Measurements from ENCODE around the gene PLA2G2E. TPM values are rescaled to one million over a fixed set of nuclear protein-coding genes. Genes with fewer than 3 reads are reported as not detected.

The PLA2G2E gene
- total and polyA plus RNA-seq, 4 donors: not detected

GRCh38 chr1:19967808-19968207, 44.4 kb upstream of the PLA2G2E start:
- H3K9ac ChIP-seq (ENCODE audit: insufficient read depth in 1 of 2, low read length in 2 of 2): no peak overlapping the region
- no peaks in the 10 kb centered on the region for H3K4me1 ChIP-seq (ENCODE audit: control insufficient read depth in 5 of 5, insufficient read depth in 5 of 5, low read length in 5 of 5)
- WGBS, 2 donors: 79 to 91% methylated on average over 9 of the region's 9 CpGs
- H3K9me3 ChIP-seq (ENCODE audit: control insufficient read depth in 4 of 4, insufficient read depth in 3 of 4, low read length in 3 of 4): peaks cover 0 to 5% (median 2%) of the 10 kb centered on the region in 4 donors
- no peak overlapping the region for H3K4me3 ChIP-seq
- no peaks in the 10 kb centered on the region for H3K36me3 ChIP-seq (ENCODE audit: control insufficient read depth in 4 of 4, insufficient read depth in 4 of 4, low read length in 4 of 4)
- H3K27ac ChIP-seq (ENCODE audit: low read depth in 1 of 2, low read length in 1 of 2): no peak overlapping the region
- peaks cover 0 to 7% (median 2%) of the 10 kb centered on the region in 3 donors for H3K27me3 ChIP-seq (ENCODE audit: control insufficient read depth in 3 of 3, insufficient read depth in 3 of 3, low read length in 2 of 3)
- TF ChIP-seq CTCF (IDR thresholded peaks at IDR 0.05; ENCODE audit: control extremely low read depth, extremely low read depth): no peak
- ATAC-seq (ENCODE audit: insufficient read depth, low FRiP score): no peak
- no peak for DNase-seq

- H3K27me3 ChIP-seq (ENCODE audit: control insufficient read depth in 3 of 3, insufficient read depth in 3 of 3, low read length in 2 of 3): peaks cover 0 to 7% (median 0%) of the 10 kb centered on the region in 3 donors
- H3K4me3 ChIP-seq: no peak overlapping the region
- no peak overlapping the region for H3K9ac ChIP-seq (ENCODE audit: insufficient read depth in 1 of 2, low read length in 2 of 2)
- no peak for TF ChIP-seq CTCF (IDR thresholded peaks at IDR 0.05; ENCODE audit: control extremely low read depth, extremely low read depth)
- DNase-seq (no peak), ATAC-seq (ENCODE audit: insufficient read depth, low FRiP score) (no peak)
- H3K27ac ChIP-seq (ENCODE audit: low read depth in 1 of 2, low read length in 1 of 2): no peak overlapping the region
- no peaks in the 10 kb centered on the region for H3K36me3 ChIP-seq (ENCODE audit: control insufficient read depth in 4 of 4, insufficient read depth in 4 of 4, low read length in 4 of 4)
- no peaks in the 10 kb centered on the region for H3K4me1 ChIP-seq (ENCODE audit: control insufficient read depth in 5 of 5, insufficient read depth in 5 of 5, low read length in 5 of 5)
- 62 to 82% methylated on average over 2 of the region's 2 CpGs for WGBS, 2 donors
- H3K9me3 ChIP-seq (ENCODE audit: control insufficient read depth in 4 of 4, insufficient read depth in 3 of 4, low read length in 3 of 4): peaks cover 0 to 8% (median 2%) of the 10 kb centered on the region in 4 donors
Observed at GRCh38 chr1:19964542-19964941, 41.1 kb upstream of the PLA2G2E start.

- TF ChIP-seq CTCF (IDR thresholded peaks at IDR 0.05; ENCODE audit: control extremely low read depth, extremely low read depth): no peak
- Histone ChIP-seq H3K4me3 (no peak overlapping the region), H3K9ac (ENCODE audit: insufficient read depth in 1 of 2, low read length in 2 of 2) (no peak overlapping the region), H3K36me3 (ENCODE audit: control insufficient read depth in 4 of 4, insufficient read depth in 4 of 4, low read length in 4 of 4) (no peaks in the 10 kb centered on the region), H3K27me3 (ENCODE audit: control insufficient read depth in 3 of 3, insufficient read depth in 3 of 3, low read length in 2 of 3) (peaks cover 0 to 7% (median 0%) of the 10 kb centered on the region in 3 donors), H3K9me3 (ENCODE audit: control insufficient read depth in 4 of 4, insufficient read depth in 3 of 4, low read length in 3 of 4) (peaks cover 0 to 8% (median 2%) of the 10 kb centered on the region in 4 donors), H3K27ac (ENCODE audit: low read depth in 1 of 2, low read length in 1 of 2) (no peak overlapping the region), H3K4me1 (ENCODE audit: control insufficient read depth in 5 of 5, insufficient read depth in 5 of 5, low read length in 5 of 5) (no peaks in the 10 kb centered on the region)
- DNase-seq: no peak
- ATAC-seq (ENCODE audit: insufficient read depth, low FRiP score): no peak
- WGBS, 2 donors: 87 to 89% methylated on average over 4 of the region's 4 CpGs
Observed at GRCh38 chr1:19963636-19964035, 40.2 kb upstream of the PLA2G2E start.

- peaks cover 0 to 8% (median 2%) of the 10 kb centered on the region in 4 donors for H3K9me3 ChIP-seq (ENCODE audit: control insufficient read depth in 4 of 4, insufficient read depth in 3 of 4, low read length in 3 of 4)
- TF ChIP-seq CTCF (IDR thresholded peaks at IDR 0.05; ENCODE audit: control extremely low read depth, extremely low read depth): no peak
- H3K9ac ChIP-seq (ENCODE audit: insufficient read depth in 1 of 2, low read length in 2 of 2): no peak overlapping the region
- no peak overlapping the region for H3K4me3 ChIP-seq
- no peaks in the 10 kb centered on the region for H3K36me3 ChIP-seq (ENCODE audit: control insufficient read depth in 4 of 4, insufficient read depth in 4 of 4, low read length in 4 of 4)
- DNase-seq: no peak
- H3K4me1 ChIP-seq (ENCODE audit: control insufficient read depth in 5 of 5, insufficient read depth in 5 of 5, low read length in 5 of 5): no peaks in the 10 kb centered on the region
- WGBS, 2 donors: 47 to 56% methylated on average over 5 of the region's 5 CpGs
- ATAC-seq (ENCODE audit: insufficient read depth, low FRiP score): no peak
- peaks cover 0 to 4% (median 0%) of the 10 kb centered on the region in 3 donors for H3K27me3 ChIP-seq (ENCODE audit: control insufficient read depth in 3 of 3, insufficient read depth in 3 of 3, low read length in 2 of 3)
- H3K27ac ChIP-seq (ENCODE audit: low read depth in 1 of 2, low read length in 1 of 2): no peak overlapping the region
Observed at GRCh38 chr1:19960591-19960990, 37.2 kb upstream of the PLA2G2E start.
